MG63 (cell line): ENCODE results near the gene ATP1A2. TPM values are rescaled to one million over a fixed set of nuclear protein-coding genes. Genes with fewer than 3 reads are reported as not detected.

Experiments used
- DNase-seq: peaks from one replicate; pipeline ENCODE4 v3.0.0-alpha.2; 2020
- H3K27me3 ChIP-seq: fragments of 250-450 bp; sonication (Bioruptor Pico); 2 replicates; pipeline ENCODE4 v1.5.1; 2020; ENCODE audit warnings: mild to moderate bottlenecking, moderate library complexity
- H3K36me3 ChIP-seq: fragments of 250-450 bp; sonication (Bioruptor Pico); 2 replicates; pipeline ENCODE4 v1.5.1; 2020; ENCODE audit warnings: mild to moderate bottlenecking, moderate library complexity
- H3K4me3 ChIP-seq: fragments of 250-450 bp; sonication (Bioruptor Pico); 2 replicates; pipeline ENCODE4 v1.5.1; 2020; ENCODE audit warnings: mild to moderate bottlenecking, moderate library complexity
- H3K9me3 ChIP-seq: fragments of 250-450 bp; sonication (Bioruptor Pico); 2 replicates; pipeline ENCODE4 v1.5.1; 2020; ENCODE audit warnings: mild to moderate bottlenecking, moderate library complexity
- total RNA-seq: library from RNA; depleted of rRNA; stranded (reverse); fragments of >200 nt; shearing (Covaris generic); gene quantifications from 2 replicates; pipeline ENCODE4 v1.2.3, GENCODE V29; 2014; ENCODE audit warnings: low replicate concordance

ATP1A2 gene
- total RNA-seq, 1 experiment from 2014 or later, result not detected

- Histone ChIP-seq H3K4me3 (no peak overlapping the region), H3K9me3 (no peaks in the 10 kb centered on the region), H3K27me3 (no peaks in the 10 kb centered on the region), H3K36me3 (no peaks in the 10 kb centered on the region)
- no peak for DNase-seq
Observed at GRCh38 chr1:160148121-160148520, 32.6 kb downstream of the ATP1A2 start.

GRCh38 chr1:160149233-160149632 lies 33.7 kb downstream of the ATP1A2 start:
- no peak overlapping the region for H3K4me3 ChIP-seq
- DNase-seq, result no peak
- no peaks in the 10 kb centered on the region for H3K36me3 ChIP-seq
- H3K27me3 ChIP-seq, result no peaks in the 10 kb centered on the region
- H3K9me3 ChIP-seq, result no peaks in the 10 kb centered on the region

DNA sequence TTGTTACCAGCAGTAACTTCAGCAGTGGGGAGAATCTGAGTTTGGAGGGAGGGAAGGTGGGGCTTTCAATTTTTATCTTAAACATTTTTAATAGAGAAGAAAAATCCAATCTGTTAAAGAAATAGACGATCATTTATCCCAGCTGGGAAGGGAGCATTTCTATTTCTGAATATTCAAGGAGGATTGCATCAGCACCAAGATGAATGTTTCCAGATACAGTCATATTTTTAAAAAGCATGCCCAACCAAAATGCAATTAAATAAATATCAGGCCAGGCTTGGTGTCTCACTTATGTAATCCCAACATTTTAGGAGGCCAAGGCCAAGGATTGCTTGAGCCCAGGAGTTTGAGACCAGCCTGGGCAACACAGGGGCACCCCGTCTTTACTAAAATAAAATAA lies 34.2 kb downstream of the ATP1A2 start:
- Histone ChIP-seq H3K4me3 (no peak overlapping the region), H3K9me3 (no peaks in the 10 kb centered on the region), H3K27me3 (no peaks in the 10 kb centered on the region), H3K36me3 (no peaks in the 10 kb centered on the region)
- no peak for DNase-seq

GRCh38 chr1:160151303-160151702 lies 35.7 kb downstream of the ATP1A2 start, which contains the start of gene ATP1A4:
Gene ATP1A4, plus strand, starts transcription at chr1:160151603. Its CDS starts 438 bp downstream, at chr1:160152041.
- Histone ChIP-seq H3K36me3 (no peaks in the 10 kb centered on the region), H3K27me3 (no peaks in the 10 kb centered on the region), H3K4me3 (no peak within 1 kb of the TSS), H3K9me3 (no peaks in the 10 kb centered on the region)
- no peak for DNase-seq

- no peak for DNase-seq
- Histone ChIP-seq H3K9me3 (no peaks in the 10 kb centered on the region), H3K36me3 (no peaks in the 10 kb centered on the region), H3K27me3 (no peaks in the 10 kb centered on the region), H3K4me3 (no peak overlapping the region)
Observed at GRCh38 chr1:160154790-160155189, 39.2 kb downstream of the ATP1A2 start.

GRCh38 chr1:160156361-160156760 lies 40.8 kb downstream of the ATP1A2 start:
- Histone ChIP-seq H3K4me3 (no peak overlapping the region), H3K9me3 (no peaks in the 10 kb centered on the region), H3K27me3 (no peaks in the 10 kb centered on the region), H3K36me3 (no peaks in the 10 kb centered on the region)
- no peak for DNase-seq

DNA sequence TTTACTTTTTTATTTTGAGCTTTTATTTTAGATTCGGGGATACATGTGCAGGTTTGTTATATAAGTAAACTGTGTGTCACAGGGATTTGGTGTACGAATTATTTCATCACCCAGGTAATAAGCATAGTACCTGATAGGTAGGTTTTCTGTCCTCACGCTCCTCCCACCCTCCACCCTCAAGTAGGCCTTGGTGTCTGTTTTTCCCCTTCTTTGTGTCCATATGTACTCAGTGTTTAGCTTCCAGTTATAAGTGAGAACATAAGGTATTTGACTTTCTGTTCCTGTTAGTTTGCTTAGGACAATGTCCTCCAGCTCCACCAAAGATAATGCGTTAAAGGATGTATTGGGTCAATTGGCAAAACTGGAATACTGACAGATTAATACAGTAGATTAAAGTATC lies 41.6 kb downstream of the ATP1A2 start:
- Histone ChIP-seq H3K36me3 (no peaks in the 10 kb centered on the region), H3K9me3 (no peaks in the 10 kb centered on the region), H3K27me3 (no peaks in the 10 kb centered on the region), H3K4me3 (no peak overlapping the region)
- no peak for DNase-seq

- Histone ChIP-seq H3K36me3 (no peaks in the 10 kb centered on the region), H3K27me3 (no peaks in the 10 kb centered on the region), H3K9me3 (no peaks in the 10 kb centered on the region), H3K4me3 (no peak overlapping the region)
- DNase-seq, result no peak
Observed at GRCh38 chr1:160158031-160158430, 42.5 kb downstream of the ATP1A2 start.

- no peak overlapping the region for H3K4me3 ChIP-seq
- no peaks in the 10 kb centered on the region for H3K9me3 ChIP-seq
- H3K27me3 ChIP-seq, result no peaks in the 10 kb centered on the region
- DNase-seq, result no peak
- no peaks in the 10 kb centered on the region for H3K36me3 ChIP-seq
Observed at GRCh38 chr1:160158534-160158933, 43.0 kb downstream of the ATP1A2 start.

GRCh38 chr1:160159846-160160245 lies 44.3 kb downstream of the ATP1A2 start:
- Histone ChIP-seq H3K4me3 (no peak overlapping the region), H3K27me3 (no peaks in the 10 kb centered on the region), H3K36me3 (no peaks in the 10 kb centered on the region), H3K9me3 (no peaks in the 10 kb centered on the region)
- DNase-seq, result no peak

DNA sequence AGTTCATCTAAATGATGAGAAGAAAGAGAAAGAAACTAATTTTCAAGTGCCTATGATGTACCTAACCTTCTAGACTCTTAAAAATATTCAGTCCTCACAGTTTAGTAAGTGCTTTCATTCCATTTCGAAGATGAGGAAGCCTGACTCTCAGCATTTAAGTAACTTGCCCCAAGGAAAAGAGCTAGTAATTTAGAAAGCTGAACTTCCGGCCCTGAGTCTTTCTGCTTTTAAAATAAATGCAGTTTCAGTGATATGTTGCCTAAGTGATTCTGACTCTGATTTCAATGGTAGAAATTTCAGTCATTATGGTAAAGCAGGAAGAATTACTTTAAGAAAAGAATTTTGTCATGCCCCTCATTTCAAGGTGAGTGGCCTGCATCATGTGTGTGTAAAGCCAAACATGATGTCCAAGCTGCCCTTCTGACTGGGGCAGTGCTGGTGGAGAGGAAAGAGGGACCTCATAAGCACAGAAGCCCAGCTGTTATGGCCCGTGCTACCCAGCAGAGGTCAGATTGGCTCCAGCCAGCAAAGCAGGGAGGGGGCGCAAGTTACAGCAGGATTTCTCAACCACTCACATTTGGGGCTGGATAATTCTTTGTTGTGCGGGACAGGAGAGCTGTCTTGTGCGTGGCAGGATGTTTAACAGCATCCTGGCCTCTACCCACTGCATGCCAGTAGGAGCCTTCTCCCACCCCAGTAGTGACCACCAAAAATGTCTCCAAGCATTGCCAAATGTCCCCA lies 46.6 kb downstream of the ATP1A2 start:
- Histone ChIP-seq H3K36me3 (no peaks in the 10 kb centered on the region), H3K4me3 (no peak overlapping the region), H3K27me3 (no peaks in the 10 kb centered on the region), H3K9me3 (no peaks in the 10 kb centered on the region)
- no peak for DNase-seq

- DNase-seq, result no peak
- H3K9me3 ChIP-seq, result no peaks in the 10 kb centered on the region
- H3K4me3 ChIP-seq, result no peak overlapping the region
- no peaks in the 10 kb centered on the region for H3K36me3 ChIP-seq
- no peaks in the 10 kb centered on the region for H3K27me3 ChIP-seq
Observed at GRCh38 chr1:160162931-160163330, 47.4 kb downstream of the ATP1A2 start.

DNA sequence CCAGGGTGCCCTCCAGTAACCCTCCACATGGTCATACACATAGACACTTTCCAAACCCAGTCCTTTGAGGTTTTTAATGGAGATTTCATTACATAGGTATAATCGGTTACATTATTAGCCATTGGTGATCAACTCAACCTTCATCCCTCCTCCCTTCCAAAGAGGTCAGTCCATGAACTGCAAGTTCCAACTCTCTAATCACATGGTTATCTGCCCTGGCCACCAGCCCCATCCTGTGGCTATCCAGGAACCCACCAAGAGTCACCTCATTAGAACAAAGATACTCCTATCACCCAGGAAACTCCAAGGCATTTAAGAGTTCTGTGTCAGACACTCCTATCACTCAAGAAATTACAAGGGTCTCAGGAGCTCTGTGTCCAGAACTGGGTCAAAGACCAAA lies 48.1 kb downstream of the ATP1A2 start:
- Histone ChIP-seq H3K27me3 (no peaks in the 10 kb centered on the region), H3K9me3 (no peaks in the 10 kb centered on the region), H3K4me3 (no peak overlapping the region), H3K36me3 (no peaks in the 10 kb centered on the region)
- DNase-seq, result no peak

GRCh38 chr1:160164121-160164520 lies 48.6 kb downstream of the ATP1A2 start:
- no peak for DNase-seq

DNA sequence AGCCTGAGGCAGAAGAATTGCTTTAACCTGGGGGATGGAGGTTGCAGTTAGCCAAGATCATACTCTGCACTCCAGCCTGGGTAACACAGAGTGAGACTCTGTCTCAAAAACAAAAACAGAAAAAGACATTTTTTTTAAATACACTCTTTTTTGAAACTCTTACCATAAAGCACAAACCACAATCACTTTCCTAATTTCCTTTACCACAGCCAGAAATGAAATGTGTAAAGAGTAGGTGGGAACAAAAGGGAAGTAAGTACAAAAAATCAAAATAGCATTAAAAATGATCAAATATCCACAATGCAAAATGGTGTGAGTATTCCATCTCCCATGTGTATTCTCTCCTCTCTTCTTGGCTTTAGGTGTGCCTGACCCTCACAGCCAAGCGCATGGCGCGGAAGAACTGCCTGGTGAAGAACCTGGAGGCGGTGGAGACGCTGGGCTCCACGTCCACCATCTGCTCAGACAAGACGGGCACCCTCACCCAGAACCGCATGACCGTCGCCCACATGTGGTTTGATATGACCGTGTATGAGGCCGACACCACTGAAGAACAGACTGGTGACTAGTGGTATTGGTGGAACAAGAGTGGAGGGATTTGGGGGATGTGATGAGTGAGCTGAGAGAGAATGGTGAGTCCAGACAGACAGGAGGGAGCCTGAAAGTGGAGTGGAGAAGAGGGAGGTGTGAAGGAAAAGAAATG lies 50.8 kb downstream of the ATP1A2 start:
- H3K36me3 ChIP-seq, result no peaks in the 10 kb centered on the region
- DNase-seq, result no peak

More at GRCh38 chr1:160164121-160164520, 48.6 kb downstream of the ATP1A2 start:
- Histone ChIP-seq H3K27me3 (no peaks in the 10 kb centered on the region), H3K9me3 (no peaks in the 10 kb centered on the region), H3K4me3 (no peak overlapping the region), H3K36me3 (no peaks in the 10 kb centered on the region)

DNA sequence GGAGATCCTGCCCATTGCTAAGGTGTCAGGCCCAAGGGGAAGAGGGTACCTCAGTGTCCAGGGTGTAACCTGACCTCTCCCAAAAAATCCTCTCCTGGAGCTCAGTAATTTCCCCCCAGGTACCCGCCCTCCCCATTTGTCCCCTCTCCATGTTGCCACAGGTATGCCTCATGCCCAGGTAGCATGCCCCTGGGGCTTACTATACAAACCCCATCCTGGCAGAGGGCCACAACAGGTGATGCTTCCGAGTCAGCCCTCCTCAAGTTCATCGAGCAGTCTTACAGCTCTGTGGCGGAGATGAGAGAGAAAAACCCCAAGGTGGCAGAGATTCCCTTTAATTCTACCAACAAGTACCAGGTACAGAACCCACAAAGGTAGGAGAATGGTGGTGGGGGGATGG lies 51.5 kb downstream of the ATP1A2 start:
- no peaks in the 10 kb centered on the region for H3K9me3 ChIP-seq
- no peaks in the 10 kb centered on the region for H3K36me3 ChIP-seq
- H3K4me3 ChIP-seq, result no peak overlapping the region
- H3K27me3 ChIP-seq, result no peaks in the 10 kb centered on the region
- DNase-seq, result no peak

More for the DNA sequence above, 50.8 kb downstream of the ATP1A2 start:
- no peaks in the 10 kb centered on the region for H3K9me3 ChIP-seq
- no peaks in the 10 kb centered on the region for H3K27me3 ChIP-seq
- H3K4me3 ChIP-seq, result no peak overlapping the region

GRCh38 chr1:160167580-160167979 lies 52.0 kb downstream of the ATP1A2 start:
- no peaks in the 10 kb centered on the region for H3K9me3 ChIP-seq
- no peaks in the 10 kb centered on the region for H3K27me3 ChIP-seq
- H3K36me3 ChIP-seq, result no peaks in the 10 kb centered on the region
- DNase-seq, result no peak
- no peak overlapping the region for H3K4me3 ChIP-seq

DNA sequence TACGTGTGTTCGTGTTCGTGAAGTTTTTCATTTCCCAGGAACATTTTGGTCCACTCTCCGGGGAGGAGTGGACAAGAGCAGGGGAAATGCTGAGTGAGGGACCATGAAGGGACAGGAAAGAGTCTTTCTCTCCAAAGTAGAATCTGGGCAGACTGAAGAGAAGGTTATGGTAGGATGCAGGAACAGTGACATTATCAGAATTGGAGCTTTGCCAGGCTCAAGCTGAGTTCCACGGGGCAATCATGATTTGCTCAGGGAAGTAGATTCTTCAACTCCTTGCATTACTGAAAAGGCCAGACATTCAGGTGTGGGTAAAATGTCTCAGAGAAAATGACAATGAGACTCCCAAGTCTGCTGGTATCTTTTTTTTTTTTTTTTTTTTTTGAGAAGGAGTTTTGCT lies 52.5 kb downstream of the ATP1A2 start:
- H3K36me3 ChIP-seq, result no peaks in the 10 kb centered on the region
- H3K4me3 ChIP-seq, result no peak overlapping the region
- no peak for DNase-seq
- H3K27me3 ChIP-seq, result no peaks in the 10 kb centered on the region
- no peaks in the 10 kb centered on the region for H3K9me3 ChIP-seq
